ENCODE data around the gene GNB1L. TPM values are rescaled to one million over a fixed set of nuclear protein-coding genes. Genes with fewer than 3 reads are reported as not detected.

The GNB1L gene
- total and polyA plus RNA-seq, 9 of the 15 experiments (the other 6 are each of a cell fraction or from before 2014, with no cell fraction given): 0.56 to 50.5 (median 10.2) TPM

DNA sequence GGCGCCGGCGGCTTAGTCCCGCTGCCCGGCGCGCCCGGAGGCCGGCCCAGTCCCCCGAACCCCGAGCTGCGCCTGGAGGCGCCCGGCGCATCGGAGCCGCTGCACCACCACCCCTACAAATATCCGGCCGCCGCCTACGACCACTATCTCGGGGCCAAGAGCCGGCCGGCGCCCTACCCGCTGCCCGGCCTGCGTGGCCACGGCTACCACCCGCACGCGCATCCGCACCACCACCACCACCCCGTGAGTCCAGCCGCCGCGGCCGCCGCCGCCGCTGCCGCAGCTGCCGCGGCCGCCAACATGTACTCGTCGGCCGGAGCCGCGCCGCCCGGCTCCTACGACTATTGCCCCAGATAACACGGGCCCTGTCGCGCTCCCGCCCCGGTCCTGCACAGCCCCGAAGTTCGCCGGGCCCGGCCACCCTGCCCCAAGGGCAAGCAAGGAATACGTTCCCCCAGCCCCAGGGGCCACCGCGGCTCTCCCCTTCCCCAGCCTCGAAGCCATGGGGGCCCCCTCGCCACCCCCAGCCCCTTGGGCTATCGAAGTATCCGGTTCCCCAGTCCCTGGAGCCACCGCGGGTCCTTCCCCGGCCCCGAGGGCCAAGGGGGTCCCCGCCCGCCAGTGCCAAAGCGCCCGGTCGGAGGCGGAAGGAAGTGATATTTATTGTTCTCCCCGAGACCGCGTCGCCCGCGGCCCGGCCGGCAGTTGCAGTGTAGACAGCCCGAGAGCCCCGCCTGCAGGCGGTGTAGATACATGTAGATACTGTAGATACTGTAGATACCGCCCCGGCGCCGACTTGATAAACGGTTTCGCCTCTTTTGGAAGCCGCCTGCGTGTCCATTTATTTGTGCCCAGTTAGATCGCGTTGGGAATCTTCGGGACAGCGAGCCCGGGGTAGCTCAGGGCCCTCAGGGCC lies 87.9 kb downstream of the GNB1L start (continued):
- TF ChIP-seq CREBBP (IDR thresholded peaks at IDR 0.05; ENCODE audit: low read depth, low read length): no peak
- no peak for TF ChIP-seq ZNF24 (IDR thresholded peaks at IDR 0.05)
- no peak for TF ChIP-seq XRCC3 (IDR thresholded peaks at IDR 0.05)
- TF ChIP-seq, protein P1, sequence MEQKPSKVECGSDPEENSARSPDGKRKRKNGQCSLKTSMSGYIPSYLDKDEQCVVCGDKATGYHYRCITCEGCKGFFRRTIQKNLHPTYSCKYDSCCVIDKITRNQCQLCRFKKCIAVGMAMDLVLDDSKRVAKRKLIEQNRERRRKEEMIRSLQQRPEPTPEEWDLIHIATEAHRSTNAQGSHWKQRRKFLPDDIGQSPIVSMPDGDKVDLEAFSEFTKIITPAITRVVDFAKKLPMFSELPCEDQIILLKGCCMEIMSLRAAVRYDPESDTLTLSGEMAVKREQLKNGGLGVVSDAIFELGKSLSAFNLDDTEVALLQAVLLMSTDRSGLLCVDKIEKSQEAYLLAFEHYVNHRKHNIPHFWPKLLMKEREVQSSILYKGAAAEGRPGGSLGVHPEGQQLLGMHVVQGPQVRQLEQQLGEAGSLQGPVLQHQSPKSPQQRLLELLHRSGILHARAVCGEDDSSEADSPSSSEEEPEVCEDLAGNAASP (IDR thresholded peaks at IDR 0.05): no peak
- TF ChIP-seq ZNF282 (CRISPR knock-in tag; IDR thresholded peaks at IDR 0.05): no peak
- TF ChIP-seq SMAD1 (IDR thresholded peaks at IDR 0.05; ENCODE audit: low read depth, low read length, partially characterized antibody): peak; percentile 66
- TF ChIP-seq, protein P2, sequence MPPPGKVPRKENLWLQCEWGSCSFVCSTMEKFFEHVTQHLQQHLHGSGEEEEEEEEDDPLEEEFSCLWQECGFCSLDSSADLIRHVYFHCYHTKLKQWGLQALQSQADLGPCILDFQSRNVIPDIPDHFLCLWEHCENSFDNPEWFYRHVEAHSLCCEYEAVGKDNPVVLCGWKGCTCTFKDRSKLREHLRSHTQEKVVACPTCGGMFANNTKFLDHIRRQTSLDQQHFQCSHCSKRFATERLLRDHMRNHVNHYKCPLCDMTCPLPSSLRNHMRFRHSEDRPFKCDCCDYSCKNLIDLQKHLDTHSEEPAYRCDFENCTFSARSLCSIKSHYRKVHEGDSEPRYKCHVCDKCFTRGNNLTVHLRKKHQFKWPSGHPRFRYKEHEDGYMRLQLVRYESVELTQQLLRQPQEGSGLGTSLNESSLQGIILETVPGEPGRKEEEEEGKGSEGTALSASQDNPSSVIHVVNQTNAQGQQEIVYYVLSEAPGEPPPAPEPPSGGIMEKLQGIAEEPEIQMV (tag; conservative IDR thresholded peaks at IDR 0.05; ENCODE audit: low read depth): no peak
- no peak for TF ChIP-seq MTF1 (CRISPR knock-in tag; IDR thresholded peaks at IDR 0.05; ENCODE audit: borderline replicate concordance)
- TF ChIP-seq EZH2 (IDR thresholded peaks at IDR 0.05; ENCODE audit: borderline replicate concordance, low read depth, low read length): no peak
- no peak for TF ChIP-seq STAG1 (CRISPR knock-in tag; IDR thresholded peaks at IDR 0.05; ENCODE audit: borderline replicate concordance)
- TF ChIP-seq, protein P3, sequence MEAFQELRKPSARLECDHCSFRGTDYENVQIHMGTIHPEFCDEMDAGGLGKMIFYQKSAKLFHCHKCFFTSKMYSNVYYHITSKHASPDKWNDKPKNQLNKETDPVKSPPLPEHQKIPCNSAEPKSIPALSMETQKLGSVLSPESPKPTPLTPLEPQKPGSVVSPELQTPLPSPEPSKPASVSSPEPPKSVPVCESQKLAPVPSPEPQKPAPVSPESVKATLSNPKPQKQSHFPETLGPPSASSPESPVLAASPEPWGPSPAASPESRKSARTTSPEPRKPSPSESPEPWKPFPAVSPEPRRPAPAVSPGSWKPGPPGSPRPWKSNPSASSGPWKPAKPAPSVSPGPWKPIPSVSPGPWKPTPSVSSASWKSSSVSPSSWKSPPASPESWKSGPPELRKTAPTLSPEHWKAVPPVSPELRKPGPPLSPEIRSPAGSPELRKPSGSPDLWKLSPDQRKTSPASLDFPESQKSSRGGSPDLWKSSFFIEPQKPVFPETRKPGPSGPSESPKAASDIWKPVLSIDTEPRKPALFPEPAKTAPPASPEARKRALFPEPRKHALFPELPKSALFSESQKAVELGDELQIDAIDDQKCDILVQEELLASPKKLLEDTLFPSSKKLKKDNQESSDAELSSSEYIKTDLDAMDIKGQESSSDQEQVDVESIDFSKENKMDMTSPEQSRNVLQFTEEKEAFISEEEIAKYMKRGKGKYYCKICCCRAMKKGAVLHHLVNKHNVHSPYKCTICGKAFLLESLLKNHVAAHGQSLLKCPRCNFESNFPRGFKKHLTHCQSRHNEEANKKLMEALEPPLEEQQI (IDR thresholded peaks at IDR 0.05): no peak
- TF ChIP-seq HMG20A (CRISPR knock-in tag; conservative IDR thresholded peaks at IDR 0.05): no peak
- no peak for TF ChIP-seq PTRF (tag; IDR thresholded peaks at IDR 0.05)
- TF ChIP-seq, protein P4, sequence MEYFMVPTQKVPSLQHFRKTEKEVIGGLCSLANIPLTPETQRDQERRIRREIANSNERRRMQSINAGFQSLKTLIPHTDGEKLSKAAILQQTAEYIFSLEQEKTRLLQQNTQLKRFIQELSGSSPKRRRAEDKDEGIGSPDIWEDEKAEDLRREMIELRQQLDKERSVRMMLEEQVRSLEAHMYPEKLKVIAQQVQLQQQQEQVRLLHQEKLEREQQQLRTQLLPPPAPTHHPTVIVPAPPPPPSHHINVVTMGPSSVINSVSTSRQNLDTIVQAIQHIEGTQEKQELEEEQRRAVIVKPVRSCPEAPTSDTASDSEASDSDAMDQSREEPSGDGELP (CRISPR knock-in tag; IDR thresholded peaks at IDR 0.05; ENCODE audit: borderline replicate concordance): no peak
- TF ChIP-seq DACH1 (IDR thresholded peaks at IDR 0.05; ENCODE audit: partially characterized antibody): no peak
- TF ChIP-seq, protein P5, sequence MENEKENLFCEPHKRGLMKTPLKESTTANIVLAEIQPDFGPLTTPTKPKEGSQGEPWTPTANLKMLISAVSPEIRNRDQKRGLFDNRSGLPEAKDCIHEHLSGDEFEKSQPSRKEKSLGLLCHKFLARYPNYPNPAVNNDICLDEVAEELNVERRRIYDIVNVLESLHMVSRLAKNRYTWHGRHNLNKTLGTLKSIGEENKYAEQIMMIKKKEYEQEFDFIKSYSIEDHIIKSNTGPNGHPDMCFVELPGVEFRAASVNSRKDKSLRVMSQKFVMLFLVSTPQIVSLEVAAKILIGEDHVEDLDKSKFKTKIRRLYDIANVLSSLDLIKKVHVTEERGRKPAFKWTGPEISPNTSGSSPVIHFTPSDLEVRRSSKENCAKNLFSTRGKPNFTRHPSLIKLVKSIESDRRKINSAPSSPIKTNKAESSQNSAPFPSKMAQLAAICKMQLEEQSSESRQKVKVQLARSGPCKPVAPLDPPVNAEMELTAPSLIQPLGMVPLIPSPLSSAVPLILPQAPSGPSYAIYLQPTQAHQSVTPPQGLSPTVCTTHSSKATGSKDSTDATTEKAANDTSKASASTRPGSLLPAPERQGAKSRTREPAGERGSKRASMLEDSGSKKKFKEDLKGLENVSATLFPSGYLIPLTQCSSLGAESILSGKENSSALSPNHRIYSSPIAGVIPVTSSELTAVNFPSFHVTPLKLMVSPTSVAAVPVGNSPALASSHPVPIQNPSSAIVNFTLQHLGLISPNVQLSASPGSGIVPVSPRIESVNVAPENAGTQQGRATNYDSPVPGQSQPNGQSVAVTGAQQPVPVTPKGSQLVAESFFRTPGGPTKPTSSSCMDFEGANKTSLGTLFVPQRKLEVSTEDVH (IDR thresholded peaks at IDR 0.05; ENCODE audit: low read depth, partially characterized antibody): no peak
- no peak for TF ChIP-seq BRD9 (IDR thresholded peaks at IDR 0.05; ENCODE audit: low read depth, partially characterized antibody)
- no peak for TF ChIP-seq PPARD (CRISPR knock-in tag; IDR thresholded peaks at IDR 0.05)
- TF ChIP-seq ZNF217 (CRISPR knock-in tag; IDR thresholded peaks at IDR 0.05): no peak
